GM23338 (cell line): ENCODE measurements around the gene CYP26B1.

ENCODE experiments used
- CREB1 ChIP-seq: fragments of 250-450 bp; sonication (Bioruptor Pico); IDR thresholded peaks from 2 replicates; pipeline ENCODE4 v1.5.0; 2020; ENCODE audit warnings: low read depth, mild to moderate bottlenecking, moderate library complexity
- CTCF ChIP-seq, 2 experiments: fragments of 200-600 bp in 1 of 2; sonication (generic) in 1 of 2; conservative IDR thresholded peaks; 2 replicates each; pipeline versions ENCODE4 v1.5.1 to v1.6.1; 2016 to 2017; ENCODE audit warnings: antibody characterized with exemption in 2 of 2, low read depth in 2 of 2, mild to moderate bottlenecking in 2 of 2, moderate library complexity in 1 of 2
- ETS1 ChIP-seq: IDR thresholded peaks from 2 replicates; pipeline ENCODE4 v1.6.1; 2016; ENCODE audit warnings: antibody characterized with exemption
- EZH2 ChIP-seq: fragments of 200-600 bp; sonication (generic); IDR thresholded peaks from one replicate; pipeline ENCODE4 v1.8.0; 2017; ENCODE audit warnings: antibody characterized with exemption, mild to moderate bottlenecking, low read depth; ENCODE audit not compliant: unreplicated experiment
- EZH2phosphoT487 ChIP-seq: fragments of 200-600 bp; sonication (generic); IDR thresholded peaks from one replicate; pipeline ENCODE4 v1.8.1; 2018; ENCODE audit warnings: antibody characterized with exemption; ENCODE audit not compliant: unreplicated experiment
- POLR2AphosphoS5 ChIP-seq: IDR thresholded peaks from 2 replicates; pipeline ENCODE4 v1.6.1; 2016; ENCODE audit warnings: antibody characterized with exemption, low read depth
- REST ChIP-seq: IDR thresholded peaks from one replicate; pipeline ENCODE4 v1.6.1; 2018; ENCODE audit warnings: antibody characterized with exemption; ENCODE audit not compliant: unreplicated experiment
- STAT1 ChIP-seq: IDR thresholded peaks from one replicate; pipeline ENCODE4 v1.6.1; 2016; ENCODE audit warnings: antibody characterized with exemption; ENCODE audit not compliant: unreplicated experiment
- ZNF114 ChIP-seq: fragments of 250-450 bp; sonication (Bioruptor Pico); IDR thresholded peaks from 2 replicates; pipeline ENCODE4 v1.5.0; 2020; ENCODE audit warnings: mild to moderate bottlenecking, moderate library complexity
- ZNF462 ChIP-seq: fragments of 250-450 bp; sonication (Bioruptor Pico); IDR thresholded peaks from 2 replicates; pipeline ENCODE4 v1.5.0; 2020; ENCODE audit warnings: mild to moderate bottlenecking, moderate library complexity

GRCh38 chr2:72111061-72111460, 36.6 kb downstream of the CYP26B1 start:
- TF ChIP-seq CTCF (conservative IDR thresholded peaks at IDR 0.05; ENCODE audit: low read depth in 2 of 2) (no peak), EZH2 (no peak), CREB1 (CRISPR knock-in tag) (no peak), POLR2AphosphoS5 (no peak), REST (no peak), ZNF114 (CRISPR knock-in tag) (no peak), ETS1 (no peak), STAT1 (no peak), EZH2phosphoT487 (no peak), ZNF462 (CRISPR knock-in tag) (no peak)
